Hepatic stellate cell (primary cell): Measurements from ENCODE around the gene DMAC2.
"Not testable (repeated sequence)": the region's sequence is repeated elsewhere in the genome, so short reads cannot be mapped to it uniquely, and the experiment has no call there.

Source experiments
- DNase-seq: peaks from one replicate; pipeline ENCODE4 v3.0.0; 2011; ENCODE audit warnings: low spot score

DMAC2 gene

DNA sequence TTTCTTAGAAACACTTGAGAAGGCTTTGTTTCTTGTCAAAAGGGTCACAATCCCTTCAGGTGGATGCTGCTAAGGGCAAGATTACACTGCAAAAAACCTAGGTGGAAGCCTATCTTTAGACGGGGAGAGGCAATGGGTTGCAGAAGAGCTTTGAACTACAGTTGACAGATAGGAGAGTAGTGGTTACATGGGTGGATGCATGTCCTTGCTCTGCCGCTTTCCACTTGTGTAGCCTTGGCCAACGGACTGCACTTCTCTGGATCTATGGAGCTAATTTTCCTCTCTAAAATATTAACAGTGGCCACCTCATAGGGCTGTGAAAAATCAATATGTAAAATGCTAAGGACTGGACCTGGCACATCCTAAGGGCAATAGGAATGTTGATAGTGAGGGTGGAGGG is 41.1 kb downstream of the DMAC2 start:
- DNase-seq = no peak

DNA sequence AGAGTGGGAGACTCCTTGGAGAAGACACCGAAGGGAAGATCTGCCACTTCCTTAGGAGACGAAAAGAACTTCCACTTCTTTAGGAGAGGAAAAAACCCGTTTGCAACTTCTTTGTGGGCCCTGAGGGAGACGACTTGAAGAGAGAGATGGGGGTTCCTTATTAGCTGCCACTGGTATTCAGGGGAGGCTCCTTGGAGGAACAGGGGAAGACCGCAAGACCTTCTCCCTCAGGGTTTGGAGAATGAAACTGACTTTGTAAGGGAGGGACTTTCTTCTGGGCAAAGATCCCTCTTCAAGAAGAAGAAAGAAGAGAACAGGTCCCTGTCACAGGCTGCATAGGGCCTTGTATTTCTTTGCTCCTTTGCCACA is 41.7 kb downstream of the DMAC2 start:
- DNase-seq = peak; percentile 21

DNA sequence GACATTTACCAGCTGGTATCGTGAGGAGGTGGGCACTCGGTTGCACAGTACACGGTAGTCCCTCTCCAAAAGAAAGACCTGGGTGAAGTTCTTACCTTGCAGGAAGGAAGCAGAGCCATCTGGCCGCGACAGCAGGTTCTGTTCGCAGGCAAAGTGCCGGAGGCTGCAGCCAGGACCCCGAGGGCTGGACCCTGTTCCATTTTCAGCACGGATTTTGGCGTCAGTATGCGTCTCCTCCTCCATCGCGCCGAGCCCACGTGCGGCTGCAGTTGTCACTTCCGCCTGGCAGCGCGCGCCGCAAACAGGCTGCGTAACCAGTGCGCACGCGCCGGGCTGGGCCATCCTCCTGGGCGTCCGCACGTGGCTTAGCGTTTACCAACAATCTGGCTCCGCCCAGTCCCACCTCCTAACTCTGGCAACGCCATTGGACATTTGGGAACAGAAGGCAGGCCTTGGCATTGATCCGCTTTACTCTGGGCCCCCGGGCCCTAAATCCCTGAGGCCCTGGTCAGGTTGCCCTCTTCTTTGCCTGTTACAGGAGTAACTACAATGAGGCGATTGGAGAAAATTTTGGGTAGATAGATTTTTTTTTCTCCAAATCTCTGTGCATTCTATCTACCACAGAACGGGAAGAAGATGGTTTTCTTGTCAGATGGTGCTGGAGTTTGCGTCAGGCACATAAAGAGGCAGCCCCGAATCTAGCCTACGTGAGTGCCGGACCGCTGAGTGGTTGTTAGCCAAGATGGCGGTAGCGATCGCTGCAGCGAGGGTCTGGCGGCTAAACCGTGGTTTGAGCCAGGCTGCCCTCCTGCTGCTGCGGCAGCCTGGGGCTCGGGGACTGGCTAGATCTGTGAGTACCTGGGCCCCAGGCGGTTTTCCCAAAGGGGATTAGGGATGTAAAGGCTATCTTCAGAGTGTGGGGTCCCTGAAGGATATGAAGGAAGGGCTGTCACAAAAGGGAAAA is 42.3 kb downstream of the DMAC2 start, which contains the start of the genes BCKDHA and EXOSC5:
Gene BCKDHA (plus strand): TSS at position 733 of the 964 bp plus-strand sequence. CDS start 10 bp downstream, at position 743.
Gene EXOSC5 (minus strand): TSS at position 274 of the 964 bp plus-strand sequence. CDS start 31 bp downstream, at position 243.
- DNase-seq = peak; percentile 100

DNA sequence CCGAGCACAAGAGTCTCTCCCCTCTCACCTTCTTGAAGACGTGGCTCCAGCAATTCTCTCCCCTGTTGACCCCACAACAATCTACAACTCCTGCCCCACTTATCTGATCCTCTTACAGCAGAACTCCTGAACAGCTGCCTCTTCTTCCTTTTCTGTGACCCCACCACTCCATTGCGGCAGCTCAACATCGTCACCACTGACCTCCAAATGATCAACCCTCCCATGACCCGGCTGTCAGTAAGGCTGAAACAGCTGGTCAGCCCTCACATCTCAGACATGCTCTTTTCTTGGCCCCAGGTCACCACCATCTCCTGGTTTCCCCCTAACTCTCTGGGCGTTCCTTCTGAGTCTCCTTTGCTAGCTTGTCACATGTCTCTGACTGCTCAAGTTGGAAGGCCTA is 44.4 kb downstream of the DMAC2 start:
- DNase-seq = no peak

DNA sequence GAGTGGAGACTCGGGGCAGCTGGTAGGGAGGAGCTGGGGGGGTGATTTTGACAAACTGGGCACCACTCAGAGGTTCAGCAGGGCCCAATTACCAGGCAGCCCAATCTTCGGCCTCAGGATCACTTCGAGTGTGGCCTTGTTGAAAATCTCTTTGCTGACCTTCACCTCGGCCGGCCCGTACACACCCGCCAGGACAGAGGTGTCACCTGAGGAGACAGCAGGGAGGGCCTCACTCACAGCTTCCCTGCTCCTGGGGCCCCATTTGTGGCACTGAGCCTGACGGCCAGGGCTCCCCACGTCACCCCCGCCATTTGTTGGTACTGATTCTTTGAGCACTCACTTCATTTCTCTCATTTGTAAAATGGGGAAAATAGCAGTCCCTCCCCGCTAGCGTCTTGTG is 46.9 kb downstream of the DMAC2 start:
- DNase-seq = no peak

DNA sequence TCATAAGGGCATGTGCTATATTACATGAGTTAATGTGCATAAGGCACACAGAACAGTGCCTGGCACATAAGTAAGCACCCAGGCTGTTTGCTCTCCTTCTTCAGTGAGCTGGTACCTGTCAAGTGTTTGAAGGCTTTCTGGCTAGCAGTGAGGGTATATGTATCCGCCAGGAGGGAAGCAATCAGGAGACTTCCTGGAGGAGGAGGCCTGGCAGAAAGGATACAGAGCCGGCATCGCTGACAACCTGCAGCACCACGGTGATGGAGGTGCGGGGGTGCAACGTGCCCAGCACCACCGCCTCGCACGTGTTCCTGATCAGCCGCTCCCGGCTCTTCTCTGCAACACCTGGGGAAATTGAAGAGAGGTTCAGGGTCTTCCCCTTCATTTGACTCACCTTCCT is 48.1 kb downstream of the DMAC2 start:
- DNase-seq = no peak

GRCh38 chr19:41386442-41386841 is 53.3 kb downstream of the DMAC2 start:
- no peak for DNase-seq

DNA sequence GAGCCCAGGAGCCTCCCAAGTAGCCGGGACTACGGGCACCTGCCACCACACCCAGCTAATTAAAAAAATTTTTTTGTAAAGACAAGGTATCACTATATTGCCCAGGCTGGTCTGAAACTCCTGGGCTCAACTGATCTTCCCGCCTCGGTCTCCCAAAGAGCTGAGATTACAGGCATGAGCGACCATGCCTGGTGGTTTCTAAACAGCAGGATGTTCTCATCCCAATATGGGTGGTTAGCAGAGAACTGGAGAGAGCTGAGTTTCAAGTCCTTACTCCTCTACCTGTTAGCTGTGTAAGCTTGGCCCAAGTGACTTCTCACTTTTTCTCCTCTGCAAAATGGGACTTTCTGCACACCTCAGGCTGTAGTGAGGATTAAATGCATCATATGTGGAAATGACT is 55.4 kb downstream of the DMAC2 start:
- no peak for DNase-seq

GRCh38 chr19:41381536-41381935 is 58.2 kb downstream of the DMAC2 start:
- not testable (repeated sequence) for DNase-seq
